Measurements from ENCODE around the gene LDB3.

Gene LDB3

DNA sequence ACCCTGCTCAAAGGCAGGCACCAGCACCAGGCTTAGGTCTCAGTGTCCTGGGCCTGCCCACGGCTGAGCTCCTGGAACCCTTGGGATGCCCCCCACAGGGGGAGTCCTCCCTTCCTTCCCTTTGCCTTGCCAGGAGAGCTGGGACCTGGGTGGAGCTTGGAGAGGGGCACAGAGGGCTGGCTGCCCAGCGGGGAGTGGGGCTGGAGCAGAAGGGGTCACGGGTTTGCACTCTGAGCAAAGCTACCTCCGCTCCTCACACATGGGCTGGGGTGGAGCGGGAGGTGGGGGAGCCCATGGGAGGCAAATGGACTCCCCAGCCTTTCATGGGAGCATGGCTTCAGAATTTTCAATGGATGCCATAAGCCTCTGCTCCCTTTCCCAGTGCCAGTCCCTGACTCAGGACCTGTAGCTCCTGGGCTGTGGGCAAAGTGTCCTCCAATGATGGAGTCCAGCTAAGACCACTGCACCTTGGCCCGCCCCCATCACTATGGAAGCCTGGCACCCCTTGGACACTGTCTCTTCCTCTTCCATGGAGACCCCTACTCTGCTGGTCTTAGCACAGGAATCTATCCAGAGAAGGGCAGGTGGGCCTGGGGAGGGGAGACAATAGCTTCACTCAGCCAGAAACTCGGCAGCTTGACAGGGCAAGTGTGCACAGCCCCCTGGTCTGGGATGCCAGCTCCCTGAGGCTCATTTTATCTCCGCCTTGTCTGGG is 39.9 kb downstream of the LDB3 start:
- no peak overlapping the region for H3K9ac ChIP-seq (ENCODE audit: low read length)
- no peak overlapping the region for H3K4me3 ChIP-seq (ENCODE audit: low read length)
- H3K27me3 ChIP-seq (ENCODE audit: control insufficient read depth, insufficient read depth, low read length), result no peaks in the 10 kb centered on the region
- peaks cover 14% of the 10 kb centered on the region for H3K4me1 ChIP-seq (ENCODE audit: control insufficient read depth, insufficient read depth, low read length)
- H3K36me3 ChIP-seq (ENCODE audit: control insufficient read depth, insufficient read depth, low read length), result no peaks in the 10 kb centered on the region
- no peaks in the 10 kb centered on the region for H3K9me3 ChIP-seq (ENCODE audit: control insufficient read depth, low read length)

DNA sequence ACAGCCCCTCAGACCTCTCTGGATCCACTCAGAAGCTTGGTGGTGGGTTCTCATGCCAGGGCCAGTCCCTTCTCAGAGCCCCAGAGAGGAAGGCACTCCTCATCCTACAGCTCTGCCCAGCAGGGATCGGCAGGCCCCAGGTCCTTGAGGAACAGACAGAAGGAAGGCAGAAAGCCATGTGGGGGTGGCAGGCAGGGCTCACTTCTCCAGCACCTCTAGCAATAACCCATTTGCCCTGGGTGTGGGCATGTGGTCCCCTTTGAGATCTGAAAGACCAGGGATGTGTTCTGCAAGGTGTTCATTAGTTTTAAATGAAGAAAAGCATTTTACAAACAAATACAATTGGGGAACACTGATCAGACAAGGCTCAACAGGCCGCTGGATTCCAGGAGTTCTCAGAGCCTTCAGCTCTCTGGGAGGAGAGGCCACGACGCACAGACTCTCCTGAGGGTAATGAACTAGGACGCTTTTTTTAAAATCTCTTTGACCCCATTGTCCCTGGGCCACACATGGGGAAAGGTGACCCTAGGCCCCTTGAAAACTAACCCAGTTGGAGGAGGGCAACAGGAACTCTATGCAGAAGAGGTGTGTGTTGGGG is 40.6 kb downstream of the LDB3 start:
- Histone ChIP-seq H3K36me3 (ENCODE audit: control insufficient read depth, insufficient read depth, low read length) (no peaks in the 10 kb centered on the region), H3K9ac (ENCODE audit: low read length) (no peak overlapping the region), H3K27me3 (ENCODE audit: control insufficient read depth, insufficient read depth, low read length) (no peaks in the 10 kb centered on the region), H3K9me3 (ENCODE audit: control insufficient read depth, low read length) (no peaks in the 10 kb centered on the region), H3K4me3 (ENCODE audit: low read length) (no peak overlapping the region), H3K4me1 (ENCODE audit: control insufficient read depth, insufficient read depth, low read length) (peaks cover 14% of the 10 kb centered on the region)

DNA sequence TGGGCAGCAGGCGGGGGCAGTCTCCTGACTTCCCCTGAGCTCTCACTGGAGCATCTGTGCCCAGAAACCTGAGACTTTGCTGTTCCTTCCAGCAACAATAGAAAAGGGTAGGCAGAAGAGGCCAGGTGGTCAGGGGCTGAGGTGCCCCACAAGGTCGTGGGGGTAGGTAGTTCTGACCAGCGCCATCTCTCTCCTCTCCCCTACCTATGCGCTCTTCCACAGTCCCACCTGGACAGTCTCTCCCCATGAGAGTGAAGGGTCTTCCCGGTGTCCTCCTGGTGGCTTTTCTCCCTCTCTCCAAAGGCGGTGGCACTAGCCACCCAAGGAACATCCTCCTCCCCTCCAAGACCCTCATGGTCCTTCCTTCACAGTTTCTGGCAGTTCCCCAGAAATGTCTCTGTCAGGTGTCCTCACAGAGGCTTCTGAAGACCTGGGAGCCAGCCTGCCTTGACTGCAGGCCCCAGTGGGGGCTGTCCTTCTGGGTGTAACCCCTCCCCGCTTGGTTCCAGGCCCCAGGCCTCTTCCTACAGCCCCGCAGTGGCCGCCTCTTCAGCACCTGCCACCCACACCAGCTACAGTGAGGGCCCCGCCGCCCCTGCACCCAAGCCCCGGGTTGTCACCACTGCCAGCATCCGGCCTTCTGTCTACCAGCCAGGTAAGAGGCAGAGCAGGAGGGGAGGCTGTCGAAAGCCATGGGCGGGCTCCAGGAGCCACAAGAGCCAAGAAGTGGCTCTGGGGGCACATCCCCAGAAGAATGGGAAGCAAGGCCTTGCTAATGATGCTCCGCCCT is 41.3 kb downstream of the LDB3 start:
- Histone ChIP-seq H3K27me3 (ENCODE audit: control insufficient read depth, insufficient read depth, low read length) (no peaks in the 10 kb centered on the region), H3K9ac (ENCODE audit: low read length) (no peak overlapping the region), H3K36me3 (ENCODE audit: control insufficient read depth, insufficient read depth, low read length) (no peaks in the 10 kb centered on the region), H3K4me3 (ENCODE audit: low read length) (no peak overlapping the region), H3K4me1 (ENCODE audit: control insufficient read depth, insufficient read depth, low read length) (peaks cover 14% of the 10 kb centered on the region), H3K9me3 (ENCODE audit: control insufficient read depth, low read length) (no peaks in the 10 kb centered on the region)

DNA sequence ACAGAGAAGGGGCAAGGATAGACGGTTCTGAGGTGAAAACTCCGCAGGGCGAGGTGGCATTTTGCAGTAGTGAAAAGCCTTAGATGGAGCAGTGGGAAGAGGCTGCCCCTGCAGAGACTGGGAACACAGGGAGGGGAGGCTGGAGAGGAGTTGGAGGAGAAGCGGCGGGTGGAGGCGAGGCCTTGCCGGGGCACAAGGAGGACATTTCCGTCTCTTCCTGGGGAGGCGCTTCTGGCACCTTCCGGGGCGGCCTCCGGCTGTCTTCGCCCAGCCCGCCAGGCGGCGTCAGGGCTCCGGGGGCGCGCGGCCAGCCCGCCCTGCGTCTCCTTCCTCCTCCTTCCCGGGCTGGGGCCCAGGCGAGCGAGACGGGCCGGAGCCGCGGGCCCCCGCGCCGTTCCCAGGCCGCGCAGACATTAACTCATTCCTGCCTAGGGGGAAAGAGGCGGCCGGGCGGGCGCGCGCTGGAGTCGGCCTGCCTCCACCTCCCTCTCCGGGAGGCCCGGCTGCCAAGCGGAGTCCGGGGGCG is 42.7 kb downstream of the LDB3 start:
- Histone ChIP-seq H3K9ac (ENCODE audit: low read length) (peak overlapping the region; percentile 88), H3K9me3 (ENCODE audit: control insufficient read depth, low read length) (no peaks in the 10 kb centered on the region), H3K27me3 (ENCODE audit: control insufficient read depth, insufficient read depth, low read length) (no peaks in the 10 kb centered on the region), H3K4me1 (ENCODE audit: control insufficient read depth, insufficient read depth, low read length) (peaks cover 14% of the 10 kb centered on the region), H3K36me3 (ENCODE audit: control insufficient read depth, insufficient read depth, low read length) (no peaks in the 10 kb centered on the region), H3K4me3 (ENCODE audit: low read length) (peak overlapping the region; percentile 6)

DNA sequence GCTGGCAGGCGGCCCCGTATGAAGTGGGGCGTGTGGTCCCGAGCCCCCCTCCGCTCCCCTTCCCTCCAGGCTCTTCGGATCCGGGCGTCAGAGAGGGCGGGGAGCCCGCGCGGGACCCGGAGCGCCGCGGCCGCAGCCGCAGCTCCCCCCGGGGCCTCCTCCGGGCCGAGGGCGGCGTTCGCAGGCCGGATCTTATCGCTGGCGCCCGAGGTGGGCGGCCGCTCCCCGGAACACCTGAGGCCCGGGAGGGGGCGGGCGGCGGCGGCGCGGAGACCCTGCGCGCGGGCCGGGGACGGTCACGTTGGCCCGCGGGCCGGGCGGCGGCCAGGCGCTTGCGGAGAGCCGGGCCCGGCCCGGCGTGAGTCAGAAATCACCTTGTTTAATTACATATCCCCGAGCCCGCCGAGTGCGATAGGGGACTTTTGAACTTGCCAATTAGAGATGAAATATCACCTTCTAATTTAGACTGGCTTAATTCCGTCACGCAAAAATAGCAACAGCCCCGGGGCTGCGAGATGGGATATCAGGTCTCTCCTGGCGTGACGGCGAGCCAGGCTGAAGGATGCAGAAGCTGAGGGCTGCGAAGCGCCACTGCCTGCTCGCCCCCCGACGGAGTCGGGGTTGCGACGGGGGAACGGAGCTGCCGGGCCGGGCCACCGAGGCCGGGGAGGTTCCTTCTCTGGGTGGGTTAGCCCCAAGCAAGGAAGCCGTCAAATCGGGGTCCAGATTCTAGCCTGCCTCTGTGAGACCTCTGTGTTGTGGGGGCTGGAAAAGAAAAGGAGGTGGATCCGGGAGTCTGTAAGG is 43.4 kb downstream of the LDB3 start:
- Histone ChIP-seq H3K4me1 (ENCODE audit: control insufficient read depth, insufficient read depth, low read length) (peaks cover 14% of the 10 kb centered on the region), H3K27me3 (ENCODE audit: control insufficient read depth, insufficient read depth, low read length) (no peaks in the 10 kb centered on the region), H3K4me3 (ENCODE audit: low read length) (peak overlapping the region; percentile 26), H3K36me3 (ENCODE audit: control insufficient read depth, insufficient read depth, low read length) (no peaks in the 10 kb centered on the region), H3K9me3 (ENCODE audit: control insufficient read depth, low read length) (no peaks in the 10 kb centered on the region), H3K9ac (ENCODE audit: low read length) (peak overlapping the region; percentile 88)

- H3K4me1 ChIP-seq (ENCODE audit: control insufficient read depth, insufficient read depth, low read length), result peaks cover 14% of the 10 kb centered on the region
- H3K9ac ChIP-seq (ENCODE audit: low read length), result peak overlapping the region; percentile 88
- no peaks in the 10 kb centered on the region for H3K36me3 ChIP-seq (ENCODE audit: control insufficient read depth, insufficient read depth, low read length)
- H3K4me3 ChIP-seq (ENCODE audit: low read length), result peak overlapping the region; percentile 26
- no peaks in the 10 kb centered on the region for H3K9me3 ChIP-seq (ENCODE audit: control insufficient read depth, low read length)
- H3K27me3 ChIP-seq (ENCODE audit: control insufficient read depth, insufficient read depth, low read length), result no peaks in the 10 kb centered on the region
Observed at GRCh38 chr10:86712317-86712707, 44.0 kb downstream of the LDB3 start.

GRCh38 chr10:86715156-86715795 is 47.0 kb downstream of the LDB3 start:
- Histone ChIP-seq H3K27me3 (ENCODE audit: control insufficient read depth, insufficient read depth, low read length) (no peaks in the 10 kb centered on the region), H3K9ac (ENCODE audit: low read length) (no peak overlapping the region), H3K36me3 (ENCODE audit: control insufficient read depth, insufficient read depth, low read length) (no peaks in the 10 kb centered on the region), H3K4me1 (ENCODE audit: control insufficient read depth, insufficient read depth, low read length) (peaks cover 14% of the 10 kb centered on the region), H3K4me3 (ENCODE audit: low read length) (no peak overlapping the region), H3K9me3 (ENCODE audit: control insufficient read depth, low read length) (no peaks in the 10 kb centered on the region)

DNA sequence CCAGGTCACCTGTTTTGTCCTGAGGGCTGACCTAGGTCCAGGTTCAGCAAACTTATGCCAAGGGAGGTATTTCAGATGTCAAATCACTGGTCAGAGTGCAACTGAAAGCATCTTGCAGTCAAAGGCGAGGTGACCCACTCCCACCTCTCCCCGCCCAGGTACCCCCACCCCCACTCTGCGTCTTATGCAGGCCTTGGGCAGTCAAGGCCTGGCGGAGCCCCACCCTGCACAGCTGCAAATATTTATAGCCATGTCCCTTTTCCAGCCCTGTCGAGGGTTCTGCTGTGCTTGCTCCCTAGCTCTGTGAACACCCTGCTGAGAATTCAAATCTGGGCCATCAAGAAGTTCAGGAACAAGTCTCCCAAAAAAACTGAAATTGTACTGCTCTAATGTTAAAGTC is 47.5 kb downstream of the LDB3 start:
- Histone ChIP-seq H3K4me1 (ENCODE audit: control insufficient read depth, insufficient read depth, low read length) (peaks cover 9% of the 10 kb centered on the region), H3K36me3 (ENCODE audit: control insufficient read depth, insufficient read depth, low read length) (no peaks in the 10 kb centered on the region), H3K9ac (ENCODE audit: low read length) (no peak overlapping the region), H3K27me3 (ENCODE audit: control insufficient read depth, insufficient read depth, low read length) (no peaks in the 10 kb centered on the region), H3K9me3 (ENCODE audit: control insufficient read depth, low read length) (no peaks in the 10 kb centered on the region), H3K4me3 (ENCODE audit: low read length) (no peak overlapping the region)

DNA sequence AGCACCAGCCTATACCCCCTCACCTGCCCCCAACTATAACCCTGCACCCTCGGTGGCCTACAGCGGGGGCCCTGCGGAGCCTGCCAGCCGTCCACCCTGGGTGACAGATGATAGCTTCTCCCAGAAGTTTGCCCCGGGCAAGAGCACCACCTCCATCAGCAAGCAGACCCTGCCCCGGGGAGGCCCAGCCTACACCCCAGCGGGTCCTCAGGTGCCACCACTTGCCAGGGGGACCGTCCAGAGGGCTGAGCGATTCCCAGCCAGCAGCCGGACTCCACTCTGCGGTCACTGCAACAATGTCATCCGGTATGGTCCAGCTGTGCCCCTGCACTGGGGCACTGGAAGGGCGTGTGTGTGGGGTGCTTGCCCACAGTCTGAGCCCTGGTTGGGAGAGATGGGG is 48.2 kb downstream of the LDB3 start:
- Histone ChIP-seq H3K36me3 (ENCODE audit: control insufficient read depth, insufficient read depth, low read length) (no peaks in the 10 kb centered on the region), H3K4me1 (ENCODE audit: control insufficient read depth, insufficient read depth, low read length) (peaks cover 7% of the 10 kb centered on the region), H3K4me3 (ENCODE audit: low read length) (no peak overlapping the region), H3K9me3 (ENCODE audit: control insufficient read depth, low read length) (no peaks in the 10 kb centered on the region), H3K27me3 (ENCODE audit: control insufficient read depth, insufficient read depth, low read length) (no peaks in the 10 kb centered on the region), H3K9ac (ENCODE audit: low read length) (no peak overlapping the region)

DNA sequence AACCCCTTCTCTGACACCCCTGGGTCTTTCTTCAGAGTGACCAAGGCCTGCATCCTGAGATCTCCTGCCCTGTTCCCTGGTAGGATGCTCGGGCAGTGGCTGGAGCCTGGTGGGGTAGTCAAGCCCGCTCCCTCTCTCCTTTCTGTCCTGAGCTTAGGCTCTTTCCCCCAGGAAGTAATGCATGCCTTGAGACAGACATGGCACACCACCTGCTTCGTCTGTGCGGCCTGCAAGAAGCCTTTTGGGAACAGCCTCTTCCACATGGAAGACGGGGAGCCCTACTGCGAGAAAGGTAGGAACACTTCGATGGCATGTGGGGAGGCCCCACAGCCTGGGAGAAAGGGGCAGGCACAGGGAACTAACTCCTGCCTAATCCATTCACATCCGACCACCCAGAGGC is 50.2 kb downstream of the LDB3 start:
- Histone ChIP-seq H3K27me3 (ENCODE audit: control insufficient read depth, insufficient read depth, low read length) (no peaks in the 10 kb centered on the region), H3K4me1 (ENCODE audit: control insufficient read depth, insufficient read depth, low read length) (no peaks in the 10 kb centered on the region), H3K4me3 (ENCODE audit: low read length) (no peak overlapping the region), H3K36me3 (ENCODE audit: control insufficient read depth, insufficient read depth, low read length) (no peaks in the 10 kb centered on the region), H3K9ac (ENCODE audit: low read length) (no peak overlapping the region), H3K9me3 (ENCODE audit: control insufficient read depth, low read length) (no peaks in the 10 kb centered on the region)

- H3K27me3 ChIP-seq (ENCODE audit: control insufficient read depth, insufficient read depth, low read length), result no peaks in the 10 kb centered on the region
- H3K9me3 ChIP-seq (ENCODE audit: control insufficient read depth, low read length), result no peaks in the 10 kb centered on the region
- no peak overlapping the region for H3K4me3 ChIP-seq (ENCODE audit: low read length)
- no peaks in the 10 kb centered on the region for H3K4me1 ChIP-seq (ENCODE audit: control insufficient read depth, insufficient read depth, low read length)
- no peak overlapping the region for H3K9ac ChIP-seq (ENCODE audit: low read length)
- no peaks in the 10 kb centered on the region for H3K36me3 ChIP-seq (ENCODE audit: control insufficient read depth, insufficient read depth, low read length)
Observed at GRCh38 chr10:86721232-86721631, 52.9 kb downstream of the LDB3 start.
